Measurements from ENCODE around the gene SLC35B2. TPM values are rescaled to one million over a fixed set of nuclear protein-coding genes. Genes with fewer than 3 reads are reported as not detected.

SLC35B2 gene
- total and polyA plus RNA-seq, 9 of the 15 experiments (the other 6 are each of a cell fraction or from before 2014, with no cell fraction given), result 14.5 to 59.1 (median 47.1) TPM

GRCh38 chr6:44214307-44214706, 43.0 kb downstream of the SLC35B2 start:
- 25% methylated on average over 6 of the region's 6 CpGs for WGBS (ENCODE audit: insufficient coverage, low coverage, missing lambda C conversion rate)
- intact Hi-C loops (cut with micrococcal nuclease) (no loop called here), in situ Hi-C loops (cut with MboI) (no loop called here)
- ChIA-PET POLR2A (interaction anchor here (0.7 to 1.6 kb wide), 2 partner anchors 14 to 32 kb away, joined by 3 to 4 read pairs; partner anchors contain the start of gene HSP90AB1), CTCF (ENCODE audit: low intra/inter-chr PET ratio) (no interaction called here)
- no TSS peak for BruUV-seq (replicated peaks)
- no peak for ATAC-seq
- no peaks in the 10 kb centered on the region for H4K20me1 ChIP-seq (replicated peaks; ENCODE audit: control insufficient read depth, insufficient read depth, low read length)
- H3K9me1 ChIP-seq (ENCODE audit: control insufficient read depth, insufficient read depth, low read length), result no peaks in the 10 kb centered on the region
- no peaks in the 10 kb centered on the region for H3K79me2 ChIP-seq (ENCODE audit: control insufficient read depth, insufficient read depth, low read length)
- no peak overlapping the region for H3K4me2 ChIP-seq (ENCODE audit: insufficient read depth, low read length)
- no peak overlapping the region for H2AFZ ChIP-seq (ENCODE audit: low read depth, low read length)
- no peaks in the 10 kb centered on the region for H3K27me3 ChIP-seq (ENCODE audit: control insufficient read depth in 2 of 2, insufficient read depth in 2 of 2, low read length in 2 of 2)
- H3K4me1 ChIP-seq (replicated peaks in 1 of 2; ENCODE audit: control insufficient read depth in 2 of 2, insufficient read depth in 2 of 2, low read length in 2 of 2), result peaks cover 24 to 26% of the 10 kb centered on the region in 2 experiments
- H3K36me3 ChIP-seq (ENCODE audit: control insufficient read depth, insufficient read depth, low read length), result no peaks in the 10 kb centered on the region
- no peak for DNase-seq (ENCODE audit: extremely low read depth in 1 of 4, low spot score in 3 of 4)
- H3K4me3 ChIP-seq, result no peak overlapping the region
- TF ChIP-seq SP1 (CRISPR knock-in tag; IDR thresholded peaks at IDR 0.05) (no peak), POU5F1 (IDR thresholded peaks at IDR 0.05; ENCODE audit: borderline replicate concordance, low read depth, low read length, partially characterized antibody) (no peak), TAF9B (IDR thresholded peaks at IDR 0.05; ENCODE audit: partially characterized antibody) (no peak), RBM25 (IDR thresholded peaks at IDR 0.05; ENCODE audit: low read depth, low read length, severe bottlenecking) (peak; percentile 72), ZNF124 (CRISPR knock-in tag; IDR thresholded peaks at IDR 0.05) (no peak), ZNF408 (CRISPR knock-in tag; IDR thresholded peaks at IDR 0.05; ENCODE audit: low read depth) (no peak), ZNF384 (IDR thresholded peaks at IDR 0.05; ENCODE audit: low read depth, low read length) (no peak), EWSR1 (IDR thresholded peaks at IDR 0.05; ENCODE audit: borderline replicate concordance, low read depth, partially characterized antibody) (no peak), KLF16 (IDR thresholded peaks at IDR 0.05) (no peak), ZFP36 (IDR thresholded peaks at IDR 0.05; ENCODE audit: low read depth, low read length, partially characterized antibody) (peak; percentile 56), FOXM1 (IDR thresholded peaks at IDR 0.05; ENCODE audit: low read depth) (no peak), FOXM1 (CRISPR knock-in tag; IDR thresholded peaks at IDR 0.05; ENCODE audit: low read depth) (no peak), PHF21A (IDR thresholded peaks at IDR 0.05; ENCODE audit: borderline replicate concordance, low read depth) (no peak), BCOR (IDR thresholded peaks at IDR 0.05) (peak; percentile 49)
- TF ChIP-seq, protein P1, sequence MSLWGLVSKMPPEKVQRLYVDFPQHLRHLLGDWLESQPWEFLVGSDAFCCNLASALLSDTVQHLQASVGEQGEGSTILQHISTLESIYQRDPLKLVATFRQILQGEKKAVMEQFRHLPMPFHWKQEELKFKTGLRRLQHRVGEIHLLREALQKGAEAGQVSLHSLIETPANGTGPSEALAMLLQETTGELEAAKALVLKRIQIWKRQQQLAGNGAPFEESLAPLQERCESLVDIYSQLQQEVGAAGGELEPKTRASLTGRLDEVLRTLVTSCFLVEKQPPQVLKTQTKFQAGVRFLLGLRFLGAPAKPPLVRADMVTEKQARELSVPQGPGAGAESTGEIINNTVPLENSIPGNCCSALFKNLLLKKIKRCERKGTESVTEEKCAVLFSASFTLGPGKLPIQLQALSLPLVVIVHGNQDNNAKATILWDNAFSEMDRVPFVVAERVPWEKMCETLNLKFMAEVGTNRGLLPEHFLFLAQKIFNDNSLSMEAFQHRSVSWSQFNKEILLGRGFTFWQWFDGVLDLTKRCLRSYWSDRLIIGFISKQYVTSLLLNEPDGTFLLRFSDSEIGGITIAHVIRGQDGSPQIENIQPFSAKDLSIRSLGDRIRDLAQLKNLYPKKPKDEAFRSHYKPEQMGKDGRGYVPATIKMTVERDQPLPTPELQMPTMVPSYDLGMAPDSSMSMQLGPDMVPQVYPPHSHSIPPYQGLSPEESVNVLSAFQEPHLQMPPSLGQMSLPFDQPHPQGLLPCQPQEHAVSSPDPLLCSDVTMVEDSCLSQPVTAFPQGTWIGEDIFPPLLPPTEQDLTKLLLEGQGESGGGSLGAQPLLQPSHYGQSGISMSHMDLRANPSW (CRISPR knock-in tag; IDR thresholded peaks at IDR 0.05), result no peak
- TF ChIP-seq, protein P2, sequence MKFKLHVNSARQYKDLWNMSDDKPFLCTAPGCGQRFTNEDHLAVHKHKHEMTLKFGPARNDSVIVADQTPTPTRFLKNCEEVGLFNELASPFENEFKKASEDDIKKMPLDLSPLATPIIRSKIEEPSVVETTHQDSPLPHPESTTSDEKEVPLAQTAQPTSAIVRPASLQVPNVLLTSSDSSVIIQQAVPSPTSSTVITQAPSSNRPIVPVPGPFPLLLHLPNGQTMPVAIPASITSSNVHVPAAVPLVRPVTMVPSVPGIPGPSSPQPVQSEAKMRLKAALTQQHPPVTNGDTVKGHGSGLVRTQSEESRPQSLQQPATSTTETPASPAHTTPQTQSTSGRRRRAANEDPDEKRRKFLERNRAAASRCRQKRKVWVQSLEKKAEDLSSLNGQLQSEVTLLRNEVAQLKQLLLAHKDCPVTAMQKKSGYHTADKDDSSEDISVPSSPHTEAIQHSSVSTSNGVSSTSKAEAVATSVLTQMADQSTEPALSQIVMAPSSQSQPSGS (CRISPR knock-in tag; IDR thresholded peaks at IDR 0.05), result no peak
- TF ChIP-seq, protein P3, sequence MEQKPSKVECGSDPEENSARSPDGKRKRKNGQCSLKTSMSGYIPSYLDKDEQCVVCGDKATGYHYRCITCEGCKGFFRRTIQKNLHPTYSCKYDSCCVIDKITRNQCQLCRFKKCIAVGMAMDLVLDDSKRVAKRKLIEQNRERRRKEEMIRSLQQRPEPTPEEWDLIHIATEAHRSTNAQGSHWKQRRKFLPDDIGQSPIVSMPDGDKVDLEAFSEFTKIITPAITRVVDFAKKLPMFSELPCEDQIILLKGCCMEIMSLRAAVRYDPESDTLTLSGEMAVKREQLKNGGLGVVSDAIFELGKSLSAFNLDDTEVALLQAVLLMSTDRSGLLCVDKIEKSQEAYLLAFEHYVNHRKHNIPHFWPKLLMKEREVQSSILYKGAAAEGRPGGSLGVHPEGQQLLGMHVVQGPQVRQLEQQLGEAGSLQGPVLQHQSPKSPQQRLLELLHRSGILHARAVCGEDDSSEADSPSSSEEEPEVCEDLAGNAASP (IDR thresholded peaks at IDR 0.05), result no peak
- H3K27ac ChIP-seq (ENCODE audit: extremely low read depth, low read depth, low read length), result no peak overlapping the region
- no peak for FAIRE-seq
- H3K9ac ChIP-seq (ENCODE audit: insufficient read depth in 1 of 2, low read depth in 2 of 2, low read length in 2 of 2), result no peak overlapping the region
- H3K9me3 ChIP-seq (replicated peaks; ENCODE audit: control insufficient read depth, insufficient read depth, low read depth, low read length), result no peaks in the 10 kb centered on the region

Measured in K562 (cell line).